Nephron progenitor cell (in vitro differentiated cells): ENCODE data around the gene TTC21A.

ENCODE experiments used
- DNase-seq: peaks from one replicate; pipeline ENCODE4 v3.0.0; 2021
- H3K27ac Mint-ChIP-seq: 2 replicates; pipeline ENCODE4 v1.8.0; 2021; ENCODE audit warnings: mild to moderate bottlenecking, moderate library complexity, mixed read lengths
- H3K27me3 Mint-ChIP-seq: 2 replicates; pipeline ENCODE4 v1.8.0; 2021; ENCODE audit warnings: mild to moderate bottlenecking, low read depth, mixed read lengths; ENCODE audit not compliant: poor library complexity
- H3K36me3 Mint-ChIP-seq: 2 replicates; pipeline ENCODE4 v1.8.0; 2021; ENCODE audit warnings: low read depth, mixed read lengths
- H3K4me1 Mint-ChIP-seq: 2 replicates; pipeline ENCODE4 v1.8.0; 2021; ENCODE audit warnings: mixed read lengths
- H3K4me3 Mint-ChIP-seq: 2 replicates; pipeline ENCODE4 v1.8.0; 2021; ENCODE audit warnings: mild to moderate bottlenecking, moderate library complexity, mixed read lengths
- H3K9me3 Mint-ChIP-seq: 2 replicates; pipeline ENCODE4 v1.8.0; 2021; ENCODE audit warnings: mild to moderate bottlenecking, moderate library complexity, mixed read lengths
- CTCF ChIP-seq: fragments of 200-600 bp; sonication (generic); IDR thresholded peaks from 2 replicates; pipeline ENCODE4 v1.5.0; 2021; ENCODE audit warnings: antibody characterized with exemption

Gene TTC21A

GRCh38 chr3:39082666-39083313 lies 24.7 kb upstream of the TTC21A start:
- H3K9me3 Mint-ChIP-seq = no peaks in the 10 kb centered on the region
- peak overlapping the region; percentile 8 for H3K27ac Mint-ChIP-seq
- H3K4me3 Mint-ChIP-seq = no peak overlapping the region
- DNase-seq = no peak
- H3K36me3 Mint-ChIP-seq = peaks cover 81% of the 10 kb centered on the region
- H3K27me3 Mint-ChIP-seq = peaks cover 3% of the 10 kb centered on the region
- TF ChIP-seq CTCF = no peak
- no peaks in the 10 kb centered on the region for H3K4me1 Mint-ChIP-seq

GRCh38 chr3:39086144-39086543 lies 21.3 kb upstream of the TTC21A start:
- no peak for TF ChIP-seq CTCF
- Mint-ChIP-seq H3K27me3 (peaks cover 3% of the 10 kb centered on the region), H3K9me3 (no peaks in the 10 kb centered on the region), H3K4me1 (no peaks in the 10 kb centered on the region), H3K36me3 (peaks cover 73% of the 10 kb centered on the region), H3K4me3 (no peak overlapping the region), H3K27ac (no peak overlapping the region)
- no peak for DNase-seq

GRCh38 chr3:39088456-39088855 lies 19.0 kb upstream of the TTC21A start:
- H3K4me1 Mint-ChIP-seq = no peaks in the 10 kb centered on the region
- H3K4me3 Mint-ChIP-seq = no peak overlapping the region
- peaks cover 69% of the 10 kb centered on the region for H3K36me3 Mint-ChIP-seq
- H3K9me3 Mint-ChIP-seq = no peaks in the 10 kb centered on the region
- no peak for TF ChIP-seq CTCF
- H3K27me3 Mint-ChIP-seq = no peaks in the 10 kb centered on the region
- no peak for DNase-seq
- H3K27ac Mint-ChIP-seq = peak overlapping the region; percentile 59

DNA sequence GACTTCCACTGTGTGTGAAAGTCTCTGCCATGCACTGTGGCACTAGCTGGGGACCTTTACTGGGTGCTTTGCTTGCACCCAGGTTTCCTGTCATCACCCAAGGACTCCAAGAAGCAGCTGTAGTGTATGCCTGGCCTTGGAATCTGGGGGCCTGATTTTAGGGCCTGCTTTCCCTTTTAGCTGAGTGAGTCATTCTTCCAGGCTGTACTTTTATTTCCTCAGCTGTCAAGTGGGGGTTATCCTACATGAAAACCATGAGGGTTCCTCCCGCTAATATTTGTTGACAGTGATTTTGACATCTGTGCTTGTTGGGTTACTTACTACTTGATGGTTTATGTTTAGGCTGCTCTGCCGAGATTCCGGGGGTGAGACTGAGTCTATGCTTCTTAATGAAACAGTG lies 18.6 kb upstream of the TTC21A start:
- no peaks in the 10 kb centered on the region for H3K9me3 Mint-ChIP-seq
- no peaks in the 10 kb centered on the region for H3K4me1 Mint-ChIP-seq
- peaks cover 68% of the 10 kb centered on the region for H3K36me3 Mint-ChIP-seq
- H3K4me3 Mint-ChIP-seq = no peak overlapping the region
- no peaks in the 10 kb centered on the region for H3K27me3 Mint-ChIP-seq
- no peak for DNase-seq
- no peak overlapping the region for H3K27ac Mint-ChIP-seq
- no peak for TF ChIP-seq CTCF

DNA sequence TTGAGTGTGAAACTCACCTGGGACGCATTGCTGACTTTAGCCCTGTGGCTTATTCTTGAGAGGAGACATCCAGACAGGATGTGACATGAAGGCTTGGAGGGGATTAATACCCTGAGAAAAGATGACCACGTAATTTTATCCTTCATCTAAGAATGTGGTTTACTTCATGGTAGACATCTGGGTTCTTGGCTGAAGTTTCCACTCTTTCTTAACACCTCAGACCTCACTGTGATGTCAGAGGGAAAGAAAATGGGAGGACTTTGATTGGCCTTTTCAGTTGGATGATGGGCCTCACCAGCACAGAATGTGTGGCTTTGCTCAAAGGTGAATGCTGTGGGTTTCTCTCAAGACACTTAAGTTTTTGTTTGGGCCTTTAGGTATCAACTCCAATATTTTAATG lies 16.6 kb upstream of the TTC21A start:
- TF ChIP-seq CTCF = no peak
- no peak for DNase-seq
- no peak overlapping the region for H3K4me3 Mint-ChIP-seq
- H3K27ac Mint-ChIP-seq = no peak overlapping the region
- peaks cover 73% of the 10 kb centered on the region for H3K36me3 Mint-ChIP-seq
- no peaks in the 10 kb centered on the region for H3K9me3 Mint-ChIP-seq
- H3K4me1 Mint-ChIP-seq = no peaks in the 10 kb centered on the region
- H3K27me3 Mint-ChIP-seq = no peaks in the 10 kb centered on the region
